Skeletal muscle cell (primary cell): ENCODE data around the gene GOT2.
"Not testable (repeated sequence)": the region's sequence is repeated elsewhere in the genome, so short reads cannot be mapped to it uniquely, and the experiment has no call there.

Experiments used
- DNase-seq: peaks from one replicate; pipeline ENCODE4 v3.0.0-alpha.2; 2010; ENCODE audit warnings: low read depth
- H3K4me3 ChIP-seq: 2 replicates; pipeline ENCODE4 v1.5.1; 2011; ENCODE audit warnings: low read depth, mild to moderate bottlenecking, control low read depth, low read length, moderate library complexity

GOT2 gene

DNA sequence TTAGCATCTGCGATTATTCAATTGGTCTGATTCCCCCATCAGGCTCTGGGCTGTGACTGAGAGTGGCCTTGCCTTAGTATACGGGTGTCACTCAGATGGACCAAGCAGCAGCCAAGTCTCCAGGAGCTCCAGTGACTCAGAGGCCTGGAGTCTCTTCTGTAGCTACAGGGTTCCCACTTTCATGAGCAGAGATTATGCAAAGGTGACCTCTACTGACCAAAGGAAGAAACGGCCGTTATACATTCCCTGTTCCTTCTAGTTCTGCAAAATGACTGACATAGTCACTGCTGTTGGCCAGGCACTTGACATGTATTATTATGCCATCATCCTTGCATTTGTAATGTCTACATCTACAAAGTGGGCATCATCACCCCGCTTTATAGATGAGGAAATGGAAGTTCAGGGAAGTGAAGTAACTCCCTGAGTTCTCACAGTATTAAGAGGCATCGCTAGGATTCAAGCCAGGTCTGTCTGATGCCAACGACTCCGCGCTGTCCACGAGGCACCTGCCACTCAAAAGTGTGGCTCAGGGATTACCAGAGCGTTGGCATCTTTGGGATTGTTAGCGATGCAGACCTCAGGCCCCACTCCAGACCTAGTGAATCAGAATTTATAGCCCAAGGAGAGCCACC lies 72.8 kb downstream of the GOT2 start:
- DNase-seq: peak; percentile 58
- H3K4me3 ChIP-seq: no peak overlapping the region

DNA sequence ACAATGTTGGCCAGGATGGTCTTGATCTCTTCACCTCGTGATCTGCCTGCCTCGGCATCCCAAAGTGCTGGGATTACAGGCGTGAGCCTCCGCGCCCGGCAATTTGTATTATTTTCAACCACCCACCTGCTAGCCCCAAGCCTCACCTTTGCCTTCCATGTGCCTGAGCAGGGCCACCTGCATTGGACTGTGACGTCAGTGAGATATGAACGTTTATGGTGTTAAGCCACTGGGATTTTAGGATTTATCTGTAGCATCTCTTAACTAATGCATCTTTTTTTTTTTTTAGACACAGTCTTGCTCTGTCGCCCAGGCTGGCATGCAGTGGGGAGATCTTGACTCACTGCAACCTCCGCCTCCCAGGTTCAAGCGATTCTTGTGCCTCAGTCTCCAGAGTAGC lies 74.2 kb downstream of the GOT2 start:
- H3K4me3 ChIP-seq, DNase-seq: not testable (repeated sequence)

DNA sequence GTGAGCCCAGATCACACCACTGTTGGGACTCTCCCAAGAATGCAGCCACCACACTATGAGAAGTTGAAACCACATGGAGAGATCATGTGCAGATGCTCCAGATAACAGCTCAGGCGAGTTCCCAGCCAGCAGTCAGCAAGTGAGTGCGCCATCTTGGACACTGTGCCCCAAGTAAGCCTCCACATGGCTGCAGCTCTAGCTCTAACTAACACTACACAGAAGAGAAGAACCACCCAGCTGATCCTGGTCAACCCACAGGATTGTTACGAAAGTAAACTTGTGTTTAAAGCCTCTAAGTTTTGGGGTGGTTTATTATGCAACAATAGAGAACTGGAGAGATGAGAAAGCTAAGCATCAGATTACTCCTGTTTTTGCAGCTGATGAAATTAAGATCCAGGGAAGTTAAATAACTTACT lies 75.3 kb downstream of the GOT2 start:
- H3K4me3 ChIP-seq: no peak overlapping the region
- DNase-seq: peak; percentile 9
